GM21737 (cell line): ENCODE data around the gene TMEM135.
"Not testable (repeated sequence)": the region's sequence is repeated elsewhere in the genome, so short reads cannot be mapped to it uniquely, and the experiment has no call there.

Experiments used
- ATAC-seq: cut with Tn5 transposase; IDR thresholded peaks from one replicate; pipeline ENCODE4 v1.9.1; 2021; ENCODE audit warnings: mild to moderate bottlenecking, moderate library complexity; ENCODE audit not compliant: unreplicated experiment

The TMEM135 gene

DNA sequence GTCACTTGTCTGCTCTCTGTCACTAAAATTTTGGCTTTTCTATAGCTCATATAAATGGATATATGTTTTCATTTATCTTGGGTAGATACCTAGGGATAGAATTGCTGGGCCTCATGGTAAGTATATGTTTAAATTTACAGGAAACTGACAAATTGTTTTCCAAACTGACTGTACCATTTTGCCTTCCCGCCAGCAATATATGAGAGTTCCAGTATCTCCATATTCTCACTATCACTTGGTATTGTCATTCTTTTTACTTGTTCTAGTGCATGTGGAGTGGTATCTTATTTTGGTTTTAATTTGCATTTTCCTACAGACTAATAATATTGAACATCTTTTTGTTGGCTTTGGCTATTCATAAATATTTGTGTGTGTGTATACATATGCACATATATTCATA is 101.7 kb downstream of the TMEM135 start:
- no peak for ATAC-seq

DNA sequence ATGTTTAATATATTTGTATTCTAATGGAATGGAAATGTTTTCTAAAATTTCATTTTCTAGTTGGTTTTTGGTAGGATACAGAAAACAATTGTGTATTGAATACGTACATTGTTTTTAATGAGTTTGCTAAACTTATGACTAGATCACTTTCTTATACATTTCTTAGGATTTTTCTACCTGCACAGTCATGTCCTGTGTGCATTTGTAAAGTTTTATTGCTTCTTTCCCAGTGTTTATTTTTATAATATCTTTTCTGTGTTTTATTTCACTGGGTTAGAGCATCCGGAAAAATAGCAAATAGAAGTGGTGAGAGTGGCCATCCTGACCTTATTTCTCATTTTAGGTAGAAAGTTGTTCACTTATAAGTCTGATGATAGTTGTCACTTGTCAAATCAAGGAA is 103.6 kb downstream of the TMEM135 start:
- no peak for ATAC-seq

DNA sequence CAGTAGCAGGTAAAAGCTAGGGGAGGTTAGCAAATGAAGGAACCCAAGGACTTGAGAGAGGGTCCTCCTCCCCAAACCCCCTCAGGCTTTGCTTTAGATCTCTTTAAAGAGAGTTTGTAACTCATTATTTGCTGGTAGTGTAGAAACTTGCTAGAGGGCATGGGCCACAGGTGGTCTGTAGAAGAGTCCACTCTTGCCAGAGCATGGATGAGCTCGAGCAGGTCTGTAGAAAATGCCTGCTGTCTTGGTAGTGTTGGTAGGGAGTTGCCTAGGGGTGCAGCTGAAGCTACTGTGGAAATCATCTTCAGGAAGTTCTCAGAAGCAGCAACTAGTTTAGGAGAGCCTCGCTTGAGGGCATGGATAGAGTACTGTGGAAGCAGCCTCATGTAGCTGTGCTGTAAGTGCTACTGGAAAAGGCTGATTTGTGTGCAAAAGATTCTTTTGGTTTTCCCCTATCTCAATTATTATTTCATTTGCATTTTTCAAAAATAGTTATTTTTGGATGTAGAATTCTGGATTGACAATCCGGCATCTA is 104.3 kb downstream of the TMEM135 start:
- no peak for ATAC-seq

DNA sequence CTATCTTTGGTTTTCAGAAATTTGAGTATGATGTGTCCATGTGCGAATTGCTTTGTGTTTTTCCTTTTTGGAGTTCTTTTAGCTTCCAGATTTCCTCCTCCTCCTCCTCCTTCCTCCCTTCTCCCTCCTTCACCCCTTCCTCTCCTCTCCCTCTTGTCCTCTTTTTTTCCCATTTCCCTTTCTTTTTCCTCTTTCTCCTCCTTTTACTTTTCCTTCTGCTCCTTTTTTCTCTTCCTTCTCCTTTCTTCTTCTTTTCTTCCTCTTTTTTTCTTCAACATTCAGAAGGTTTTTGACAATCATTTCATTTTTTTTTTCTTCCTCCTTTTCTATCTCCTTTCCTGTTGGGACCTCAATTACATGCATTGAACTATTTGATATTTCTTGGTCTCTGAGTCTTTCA is 104.9 kb downstream of the TMEM135 start:
- no peak for ATAC-seq

DNA sequence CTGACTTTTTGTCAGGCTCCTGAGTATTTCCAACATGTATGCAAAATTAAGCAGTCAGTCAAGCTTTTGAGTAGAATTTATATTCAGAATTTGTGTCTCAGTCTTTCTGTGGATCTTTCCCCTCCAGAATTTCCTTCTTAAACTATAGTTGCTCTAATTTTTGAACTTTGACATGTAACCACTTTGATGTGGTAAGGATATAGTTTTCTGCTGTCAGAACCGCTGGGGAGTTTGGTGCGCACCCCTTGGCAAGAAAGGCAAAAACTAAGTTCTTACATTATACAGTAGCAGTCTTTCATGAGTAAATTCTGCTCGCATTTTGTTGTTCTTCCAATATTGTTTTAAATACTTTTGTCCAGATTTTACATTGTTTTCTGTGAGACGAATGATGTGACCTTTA is 105.9 kb downstream of the TMEM135 start:
- no peak for ATAC-seq

DNA sequence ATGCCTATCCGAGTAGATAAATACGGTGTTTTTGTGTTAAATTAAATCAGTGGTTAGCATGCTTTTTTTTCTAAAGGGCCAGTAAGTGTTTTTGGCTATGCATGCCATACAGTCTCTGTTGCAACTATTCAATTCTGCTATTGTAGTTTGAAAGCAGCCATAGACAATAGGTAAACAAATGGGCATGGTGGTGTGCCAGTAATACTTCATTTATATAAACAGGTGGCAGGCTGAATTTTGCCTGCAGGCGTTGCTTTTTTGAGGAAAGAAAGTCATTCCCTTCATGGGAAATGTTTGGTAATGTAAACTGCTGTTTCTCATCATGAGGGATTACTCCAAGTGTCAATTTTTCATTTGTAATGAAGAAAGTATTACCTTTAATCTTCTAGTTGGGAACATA is 106.5 kb downstream of the TMEM135 start:
- no peak for ATAC-seq

DNA sequence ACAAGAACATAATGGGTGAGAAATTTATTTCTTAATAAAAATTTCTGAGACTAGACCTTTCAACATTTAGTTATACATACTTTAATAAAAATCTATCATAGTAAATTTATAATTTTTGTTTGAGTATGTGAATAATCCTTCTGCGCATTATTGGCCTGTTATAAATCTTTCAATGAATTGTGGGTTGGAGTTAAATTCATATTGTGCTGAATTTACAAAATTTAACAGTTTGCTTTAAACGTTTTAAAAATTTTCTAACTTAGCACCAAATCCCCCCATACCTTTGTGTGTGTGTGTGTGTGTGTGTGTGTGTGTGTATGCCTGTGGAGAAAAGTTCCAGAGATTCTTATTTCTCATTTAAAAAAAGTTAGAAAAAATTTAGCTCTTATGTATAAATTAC is 111.0 kb downstream of the TMEM135 start:
- no peak for ATAC-seq

DNA sequence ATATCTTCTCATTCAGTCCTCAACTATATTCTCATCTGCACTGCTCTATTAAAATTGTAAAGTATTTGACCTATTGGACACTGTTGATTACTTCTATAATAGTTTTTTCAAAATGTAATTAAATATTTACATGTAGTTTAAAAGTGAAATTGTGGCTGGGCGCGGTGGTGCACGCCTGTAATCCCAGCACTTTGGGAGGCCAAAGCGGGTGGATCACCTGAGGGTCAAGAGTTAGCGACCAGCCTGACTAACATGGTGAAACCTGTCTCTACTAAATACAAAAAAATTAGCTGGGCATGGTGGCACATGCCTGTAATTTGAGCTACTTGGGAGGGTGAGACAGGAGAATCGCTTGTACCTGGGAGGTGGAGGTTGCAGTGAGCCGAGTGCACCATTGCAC is 112.0 kb downstream of the TMEM135 start:
- not testable (repeated sequence) for ATAC-seq

DNA sequence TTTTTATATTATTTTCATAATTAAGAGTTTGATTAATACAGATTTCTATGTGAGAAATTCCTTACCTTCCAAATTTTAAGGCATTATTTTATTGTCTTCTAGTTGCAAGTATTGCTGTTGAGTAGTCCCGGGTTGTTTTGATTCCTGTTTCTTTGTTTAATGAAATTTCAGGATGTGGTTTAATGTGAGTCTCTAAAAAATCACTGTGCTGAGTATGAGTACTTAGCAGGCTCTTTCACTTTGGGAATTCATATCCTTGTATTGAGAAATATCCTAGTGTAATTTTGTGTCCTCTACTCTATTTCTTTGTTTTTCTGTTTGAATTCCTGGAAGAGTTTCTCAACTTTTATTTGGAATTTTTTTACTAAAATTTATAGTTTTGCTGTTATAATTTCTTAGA is 113.2 kb downstream of the TMEM135 start:
- no peak for ATAC-seq

DNA sequence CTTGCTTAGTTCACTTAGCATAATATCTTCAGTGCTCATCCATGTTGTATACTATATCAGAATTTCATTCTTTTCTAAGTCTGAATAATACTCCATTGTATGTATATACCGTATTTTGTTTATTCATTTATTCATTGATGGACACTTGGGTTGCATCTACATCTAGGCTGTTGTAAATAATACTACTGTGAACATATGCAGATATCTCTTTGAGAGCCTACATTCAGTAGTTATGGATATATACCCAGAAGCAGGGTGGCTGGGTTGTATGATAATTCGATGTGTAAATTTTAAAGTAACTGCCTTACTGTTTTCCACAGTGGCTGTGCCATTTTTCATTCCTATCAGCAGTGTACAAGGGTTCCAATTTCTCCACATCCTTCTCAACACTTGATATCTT is 116.5 kb downstream of the TMEM135 start:
- ATAC-seq: no peak

DNA sequence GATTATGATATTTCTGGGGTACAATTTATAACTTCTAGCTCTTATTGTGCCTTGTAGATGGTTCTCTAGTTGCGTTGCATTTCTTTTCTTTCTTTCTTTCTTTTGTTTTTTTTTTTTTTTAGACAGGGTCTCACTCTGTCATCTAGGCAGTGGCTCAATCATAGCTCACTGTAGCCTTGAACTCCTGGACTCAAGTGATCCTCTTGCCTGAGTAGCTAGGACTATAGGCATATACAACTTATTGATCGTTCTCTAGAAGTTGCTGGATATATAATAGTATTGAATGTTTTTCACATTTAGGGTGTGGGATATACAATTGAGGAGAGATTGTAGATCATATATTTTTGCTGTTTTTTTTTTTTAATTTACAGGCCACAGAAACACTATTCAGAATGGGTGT is 119.2 kb downstream of the TMEM135 start:
- ATAC-seq: no peak

DNA sequence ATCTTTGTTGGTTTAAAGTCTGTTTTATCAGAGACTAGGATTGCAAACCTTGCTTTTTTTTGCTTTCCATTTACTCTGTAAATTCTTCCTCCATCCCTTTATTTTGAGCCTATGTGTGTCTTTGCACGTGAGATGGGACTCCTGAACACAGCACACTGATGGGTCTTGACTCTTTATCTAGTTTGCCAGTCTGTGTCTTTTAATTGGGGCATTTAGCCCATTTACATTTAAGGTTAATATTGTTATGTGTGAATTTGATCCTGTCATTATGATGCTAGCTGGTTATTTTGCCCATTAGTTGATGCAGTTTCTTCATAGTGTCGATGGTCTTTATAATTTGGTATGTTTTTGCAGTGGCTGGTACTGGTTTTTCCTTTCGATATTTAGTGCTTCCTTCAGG is 131.3 kb downstream of the TMEM135 start:
- ATAC-seq: not testable (repeated sequence)

DNA sequence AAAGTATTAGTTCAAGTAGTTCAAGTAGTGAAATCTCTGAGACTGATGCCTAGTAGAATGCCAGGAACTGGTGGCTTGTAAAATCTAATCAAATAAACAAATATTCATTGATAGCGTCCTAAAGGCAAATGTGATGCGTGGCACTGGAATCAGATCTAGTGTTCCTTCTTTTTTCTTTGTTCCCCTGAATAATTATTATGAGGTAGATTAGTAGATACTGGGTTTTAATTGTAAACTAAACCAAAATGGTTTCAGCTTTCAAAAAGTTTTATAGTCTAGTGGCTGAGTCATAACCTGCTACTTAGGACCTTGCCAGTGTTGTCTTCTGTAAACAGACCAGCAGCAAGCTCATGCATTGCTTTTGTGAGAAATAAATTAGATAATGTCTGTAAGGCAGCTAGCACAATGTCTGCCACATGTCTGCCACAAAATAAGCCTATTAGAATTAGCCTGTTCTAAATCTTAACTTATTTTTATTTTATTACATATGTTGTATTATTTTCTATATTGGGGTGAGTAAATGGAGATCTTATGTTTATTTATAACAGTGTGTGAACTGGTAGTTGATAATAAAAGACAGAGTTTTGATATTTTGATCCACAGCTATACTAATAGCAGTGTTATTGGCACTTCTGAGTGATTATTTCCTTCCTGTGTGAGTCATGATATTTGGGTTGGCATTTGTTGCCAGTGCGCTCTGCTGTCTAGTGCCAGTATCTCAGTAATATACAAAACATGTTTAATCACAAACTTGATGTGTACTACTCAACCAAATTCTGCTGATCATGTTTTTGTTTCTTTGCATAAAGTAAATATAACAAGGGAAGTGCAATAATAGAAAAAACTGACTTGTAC is 135.7 kb downstream of the TMEM135 start:
- no peak for ATAC-seq

DNA sequence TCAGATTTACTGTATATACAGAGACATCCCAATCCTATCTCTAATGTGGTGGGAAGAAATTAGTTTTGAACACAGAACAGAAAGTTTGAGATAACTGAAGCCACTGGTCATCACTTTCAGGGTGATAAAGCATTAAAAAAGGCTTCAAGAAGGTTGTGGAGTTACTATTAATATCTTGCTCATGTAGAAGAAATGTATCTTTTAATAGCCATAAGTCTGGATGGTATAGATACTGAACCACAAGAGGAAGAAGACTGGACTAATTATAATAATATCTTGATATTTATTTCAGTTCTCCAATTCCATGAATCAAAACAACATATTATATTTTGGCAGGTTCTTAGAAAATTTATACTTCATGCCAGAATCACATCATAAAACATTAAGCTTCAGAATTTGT is 137.1 kb downstream of the TMEM135 start:
- ATAC-seq: no peak

DNA sequence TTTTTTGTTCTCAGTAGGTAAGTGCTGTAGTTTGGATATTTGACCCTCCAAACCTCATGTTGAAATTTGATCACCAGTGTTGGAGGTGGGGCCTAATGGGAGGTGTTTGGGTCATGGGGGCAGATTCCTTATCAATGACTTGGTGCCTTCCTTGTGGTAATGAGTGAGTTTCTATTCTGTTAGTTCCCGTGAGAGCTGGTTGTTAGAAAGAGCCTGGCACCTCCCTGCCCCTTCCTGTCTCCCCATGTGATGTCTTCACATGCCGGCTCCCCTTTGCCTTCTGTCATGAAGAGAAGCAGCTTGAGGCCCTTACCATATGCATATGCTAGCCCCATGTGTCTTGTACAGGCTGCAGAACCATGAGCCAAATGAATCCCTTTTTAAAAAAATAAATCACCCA is 138.3 kb downstream of the TMEM135 start:
- no peak for ATAC-seq

DNA sequence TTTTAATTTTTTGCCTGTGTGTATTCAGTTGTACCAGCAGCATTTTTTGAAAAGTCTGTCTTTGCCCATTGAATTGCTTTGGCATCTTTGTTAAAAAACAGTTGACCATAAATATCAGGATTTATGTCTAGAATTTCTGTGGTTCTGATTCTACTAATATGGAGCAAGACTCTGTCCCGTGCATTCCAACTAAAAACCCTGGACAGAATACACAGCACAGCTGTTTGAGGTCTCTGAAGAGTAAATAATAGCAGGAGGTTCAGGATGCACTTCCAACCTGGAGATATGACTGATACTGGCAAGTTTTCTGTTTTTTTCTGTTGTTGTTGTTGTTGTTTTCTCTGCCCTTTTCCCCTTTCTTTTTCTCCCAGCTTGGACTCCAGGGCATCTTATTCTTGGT is 141.9 kb downstream of the TMEM135 start:
- ATAC-seq: no peak

DNA sequence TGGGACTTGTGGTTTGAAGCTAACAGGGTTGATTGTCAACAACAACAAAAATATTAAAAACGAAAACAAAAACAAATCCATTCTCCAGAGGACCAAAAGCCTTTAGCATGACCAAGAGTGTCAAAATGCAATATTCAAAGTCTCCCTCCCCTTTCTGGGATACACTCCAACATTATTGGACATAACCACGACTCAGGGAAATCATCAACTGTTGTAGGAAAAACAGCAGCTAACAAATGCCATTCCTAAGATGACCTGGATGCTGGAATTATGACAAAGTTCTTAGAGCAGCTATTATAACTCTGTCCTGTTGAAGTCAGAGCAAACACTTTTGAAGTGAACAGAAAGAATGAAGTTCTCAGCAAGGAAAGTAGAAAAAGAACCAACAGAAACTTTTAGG is 143.0 kb downstream of the TMEM135 start:
- ATAC-seq: no peak

DNA sequence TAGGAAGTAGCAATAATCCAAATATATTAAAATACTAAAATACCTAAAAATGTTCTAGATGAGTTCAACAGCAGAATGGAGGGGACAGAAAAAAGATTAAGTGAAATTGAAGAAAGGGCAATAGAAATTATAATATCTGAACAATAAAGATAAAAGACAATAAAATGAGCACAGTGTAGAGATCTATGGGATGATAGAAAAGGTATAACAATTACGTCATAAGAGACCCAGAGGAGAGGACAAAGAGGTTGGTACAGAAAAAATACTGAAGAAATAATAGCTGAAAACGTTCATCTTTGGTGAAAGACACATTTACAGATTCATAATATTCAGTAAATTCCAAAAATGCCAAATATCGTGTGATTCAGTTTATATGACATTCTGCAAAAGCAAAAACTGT is 143.4 kb downstream of the TMEM135 start:
- no peak for ATAC-seq

DNA sequence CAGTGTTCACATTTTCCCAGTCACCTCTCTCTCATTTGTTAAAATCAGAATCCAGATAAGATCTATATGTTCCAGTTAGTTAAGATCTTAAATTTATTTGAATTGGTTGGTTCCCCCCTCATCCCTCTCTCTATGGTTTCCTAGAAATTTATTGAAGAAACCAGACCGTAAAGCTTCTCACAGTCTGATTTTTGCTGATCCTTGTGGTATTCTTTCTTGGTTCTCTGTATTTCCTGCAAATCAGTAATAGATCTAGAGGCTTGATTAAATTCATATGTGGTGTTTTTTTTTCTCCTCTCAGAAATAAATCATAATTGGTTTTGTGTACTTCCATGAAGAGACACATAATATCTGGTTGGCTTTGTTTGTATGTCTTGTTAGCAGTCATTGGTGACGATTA is 147.5 kb downstream of the TMEM135 start:
- ATAC-seq: no peak

DNA sequence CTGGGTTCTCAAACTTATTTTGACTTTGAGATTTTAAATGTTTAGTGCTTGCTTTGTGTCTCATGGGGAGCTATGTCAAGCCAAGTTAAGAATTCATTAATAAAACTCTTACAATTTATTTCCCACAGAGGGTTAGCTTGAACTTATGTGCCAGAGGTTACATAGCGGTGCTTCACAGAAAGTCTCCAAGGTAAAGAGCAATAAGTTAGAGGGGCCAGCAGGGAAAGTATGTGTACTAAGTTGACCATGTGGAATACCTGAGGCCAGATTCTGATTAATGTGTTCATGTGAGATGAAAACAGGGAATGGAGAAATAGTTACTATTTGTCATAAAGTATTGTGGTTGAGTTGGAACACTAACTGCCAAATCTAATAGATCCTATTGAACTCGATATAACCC is 149.3 kb downstream of the TMEM135 start:
- no peak for ATAC-seq

DNA sequence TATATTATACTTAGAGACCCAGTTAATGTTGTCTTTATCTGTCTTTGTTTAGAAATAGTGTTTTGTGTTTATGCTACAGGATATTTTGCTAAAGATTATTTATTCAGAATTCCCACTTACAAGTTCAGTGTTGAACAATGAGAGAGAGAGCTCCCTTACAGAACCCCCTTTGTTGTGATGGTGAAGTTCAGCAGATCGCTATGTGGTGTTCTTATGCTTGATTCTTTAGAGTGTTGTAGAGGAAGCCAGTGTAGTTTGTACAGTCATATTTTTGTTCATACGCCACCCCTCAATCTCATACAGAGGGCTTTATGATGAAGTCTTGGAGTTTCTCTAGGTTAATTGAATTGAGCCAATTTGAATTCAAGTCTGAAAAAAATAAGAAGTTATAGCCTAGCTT is 150.2 kb downstream of the TMEM135 start:
- no peak for ATAC-seq

DNA sequence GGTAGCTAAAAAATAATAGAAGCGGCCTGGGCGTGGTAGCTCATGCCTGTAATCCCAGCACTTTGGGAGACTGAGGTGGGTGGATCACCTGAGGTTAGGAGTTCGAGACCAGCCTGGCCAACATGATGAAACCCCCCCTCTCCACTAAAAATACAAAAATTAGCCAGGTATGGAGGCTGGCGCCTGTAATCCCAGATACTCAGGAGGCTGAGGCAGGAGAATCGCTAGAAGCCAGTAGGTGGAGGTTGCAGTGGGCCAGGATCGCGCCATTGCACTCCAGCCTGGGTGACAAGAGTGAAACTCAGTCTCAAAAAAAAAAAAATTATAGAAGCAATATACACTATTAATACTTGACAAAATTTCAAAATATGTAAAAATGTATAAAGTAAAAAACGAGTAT is 150.7 kb downstream of the TMEM135 start:
- ATAC-seq: not testable (repeated sequence)

DNA sequence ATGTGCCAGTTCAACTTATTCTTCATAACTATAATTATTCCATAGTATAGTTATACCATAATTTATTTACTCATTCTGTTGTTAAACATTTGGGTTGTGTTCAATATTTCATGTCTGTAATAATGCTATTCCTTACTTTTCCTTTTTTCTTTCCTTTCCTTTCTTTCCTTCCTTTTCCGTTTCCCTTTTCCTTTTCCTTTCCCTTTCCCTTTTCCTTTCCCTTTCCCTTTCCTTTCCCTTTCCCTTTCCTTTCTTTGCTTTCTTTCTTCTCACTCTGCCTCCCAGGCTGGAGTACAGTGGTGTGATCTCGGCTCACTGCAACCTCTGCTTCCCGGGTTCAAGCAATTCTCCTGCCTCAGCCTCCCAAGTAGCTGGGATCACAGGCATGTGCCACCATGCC is 151.2 kb downstream of the TMEM135 start:
- ATAC-seq: not testable (repeated sequence)
